ENCODE measurements around the gene CTSO.

DNA sequence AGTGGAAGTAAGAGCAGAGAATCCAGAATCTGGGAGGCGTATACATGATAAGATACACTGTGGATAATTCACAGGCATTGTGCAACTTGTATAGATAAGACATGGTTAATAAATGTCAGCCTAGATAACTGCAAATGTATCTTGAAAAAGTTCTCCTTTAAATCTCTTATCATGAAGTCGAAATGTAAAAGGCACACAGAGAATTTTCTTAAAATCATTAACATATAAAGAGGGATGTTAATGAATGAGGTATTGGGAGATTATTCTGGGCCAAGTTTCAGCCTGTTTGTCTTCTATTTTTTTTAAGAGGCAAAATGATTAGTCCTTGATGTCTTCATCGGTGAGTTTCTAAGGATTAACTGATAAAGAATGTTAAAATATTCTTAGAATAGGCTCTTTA is 49.3 kb downstream of the CTSO start:
- TF ChIP-seq POLR2AphosphoS5 (IDR thresholded peaks at IDR 0.05; ENCODE audit: insufficient read depth in 1 of 2, low read depth in 1 of 2) = no peak
- TF ChIP-seq POLR2A (IDR thresholded peaks at IDR 0.05) = no peak
- TF ChIP-seq, protein P1, sequence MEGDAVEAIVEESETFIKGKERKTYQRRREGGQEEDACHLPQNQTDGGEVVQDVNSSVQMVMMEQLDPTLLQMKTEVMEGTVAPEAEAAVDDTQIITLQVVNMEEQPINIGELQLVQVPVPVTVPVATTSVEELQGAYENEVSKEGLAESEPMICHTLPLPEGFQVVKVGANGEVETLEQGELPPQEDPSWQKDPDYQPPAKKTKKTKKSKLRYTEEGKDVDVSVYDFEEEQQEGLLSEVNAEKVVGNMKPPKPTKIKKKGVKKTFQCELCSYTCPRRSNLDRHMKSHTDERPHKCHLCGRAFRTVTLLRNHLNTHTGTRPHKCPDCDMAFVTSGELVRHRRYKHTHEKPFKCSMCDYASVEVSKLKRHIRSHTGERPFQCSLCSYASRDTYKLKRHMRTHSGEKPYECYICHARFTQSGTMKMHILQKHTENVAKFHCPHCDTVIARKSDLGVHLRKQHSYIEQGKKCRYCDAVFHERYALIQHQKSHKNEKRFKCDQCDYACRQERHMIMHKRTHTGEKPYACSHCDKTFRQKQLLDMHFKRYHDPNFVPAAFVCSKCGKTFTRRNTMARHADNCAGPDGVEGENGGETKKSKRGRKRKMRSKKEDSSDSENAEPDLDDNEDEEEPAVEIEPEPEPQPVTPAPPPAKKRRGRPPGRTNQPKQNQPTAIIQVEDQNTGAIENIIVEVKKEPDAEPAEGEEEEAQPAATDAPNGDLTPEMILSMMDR (IDR thresholded peaks at IDR 0.05) = no peak
